HAP-1 (cell line): ENCODE results near the gene S100A2.

Experiments
- DNase-seq, 2 experiments: peaks; one replicate each; pipeline ENCODE4 v3.0.0-alpha.2; 2016 to 2020; ENCODE audit warnings: low spot score in 2 of 2
- H3K27me3 ChIP-seq: fragments of 250-450 bp; sonication (Bioruptor Pico); 2 replicates; pipeline ENCODE4 v1.5.1; 2020; ENCODE audit warnings: low read depth, mild to moderate bottlenecking, moderate library complexity
- H3K36me3 ChIP-seq: fragments of 250-450 bp; sonication (Bioruptor Pico); replicated peaks from 2 replicates; pipeline ENCODE4 v1.5.1; 2020; ENCODE audit warnings: mild to moderate bottlenecking
- H3K4me1 ChIP-seq: fragments of 250-450 bp; sonication (Bioruptor Pico); 2 replicates; pipeline ENCODE4 v1.5.1; 2020; ENCODE audit warnings: mild to moderate bottlenecking
- H3K4me3 ChIP-seq: fragments of 250-450 bp; sonication (Bioruptor Pico); 2 replicates; pipeline ENCODE4 v1.5.1; 2020; ENCODE audit warnings: mild to moderate bottlenecking, moderate library complexity
- H3K9me3 ChIP-seq: fragments of 250-450 bp; sonication (Bioruptor Pico); 2 replicates; pipeline ENCODE4 v1.5.1; 2020; ENCODE audit warnings: mild to moderate bottlenecking, moderate library complexity
- in situ Hi-C: fragments of 300-500 bp; cut with MboI; formaldehyde crosslinking; loops from 3 replicates; pipeline ENCODE4 v1.14.3; 2020; ENCODE audit warnings: low sequenced_read_pairs, inconsistent platforms, mixed read lengths

S100A2 gene

DNA sequence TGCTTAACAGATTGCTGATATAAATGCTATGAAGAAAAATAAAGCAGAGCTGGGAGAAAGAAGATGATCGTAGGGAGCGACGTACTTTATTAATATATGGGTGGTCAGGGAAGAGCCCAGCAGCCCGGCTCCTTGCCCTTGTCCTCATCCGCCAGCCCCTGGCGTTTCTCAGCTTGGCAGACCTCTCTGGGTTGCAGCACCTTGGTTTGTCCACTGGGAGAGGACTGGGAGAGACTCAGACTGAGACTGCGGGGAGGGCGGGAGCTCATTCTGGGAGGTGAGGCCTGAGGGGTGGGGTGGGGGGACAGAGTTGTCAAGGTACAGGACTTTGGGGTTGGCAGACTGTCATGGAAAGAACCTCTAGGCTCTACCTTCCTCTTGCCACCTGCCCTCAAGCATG is 13.3 kb downstream of the S100A2 start:
- in situ Hi-C loops = no loop called here
- no peak overlapping the region for H3K4me3 ChIP-seq
- DNase-seq = peak in 1 of 2 experiments; percentile 22
- no peaks in the 10 kb centered on the region for H3K27me3 ChIP-seq
- no peaks in the 10 kb centered on the region for H3K9me3 ChIP-seq
- H3K36me3 ChIP-seq = no peaks in the 10 kb centered on the region
- no peaks in the 10 kb centered on the region for H3K4me1 ChIP-seq

GRCh38 chr1:153550827-153551500 is 14.7 kb downstream of the S100A2 start:
- DNase-seq = no peak
- H3K36me3 ChIP-seq = no peaks in the 10 kb centered on the region
- H3K4me3 ChIP-seq = no peak overlapping the region
- in situ Hi-C loops = no loop called here
- no peaks in the 10 kb centered on the region for H3K9me3 ChIP-seq
- no peaks in the 10 kb centered on the region; the same call in 1 of the 2 replicates for H3K4me1 ChIP-seq
- H3K27me3 ChIP-seq = no peaks in the 10 kb centered on the region

GRCh38 chr1:153550398-153550758 is 15.3 kb downstream of the S100A2 start:
- Histone ChIP-seq H3K9me3 (no peaks in the 10 kb centered on the region), H3K4me1 (peaks cover 3% of the 10 kb centered on the region), H3K4me3 (no peak overlapping the region), H3K36me3 (no peaks in the 10 kb centered on the region), H3K27me3 (no peaks in the 10 kb centered on the region)
- DNase-seq = no peak
- in situ Hi-C loops = no loop called here

DNA sequence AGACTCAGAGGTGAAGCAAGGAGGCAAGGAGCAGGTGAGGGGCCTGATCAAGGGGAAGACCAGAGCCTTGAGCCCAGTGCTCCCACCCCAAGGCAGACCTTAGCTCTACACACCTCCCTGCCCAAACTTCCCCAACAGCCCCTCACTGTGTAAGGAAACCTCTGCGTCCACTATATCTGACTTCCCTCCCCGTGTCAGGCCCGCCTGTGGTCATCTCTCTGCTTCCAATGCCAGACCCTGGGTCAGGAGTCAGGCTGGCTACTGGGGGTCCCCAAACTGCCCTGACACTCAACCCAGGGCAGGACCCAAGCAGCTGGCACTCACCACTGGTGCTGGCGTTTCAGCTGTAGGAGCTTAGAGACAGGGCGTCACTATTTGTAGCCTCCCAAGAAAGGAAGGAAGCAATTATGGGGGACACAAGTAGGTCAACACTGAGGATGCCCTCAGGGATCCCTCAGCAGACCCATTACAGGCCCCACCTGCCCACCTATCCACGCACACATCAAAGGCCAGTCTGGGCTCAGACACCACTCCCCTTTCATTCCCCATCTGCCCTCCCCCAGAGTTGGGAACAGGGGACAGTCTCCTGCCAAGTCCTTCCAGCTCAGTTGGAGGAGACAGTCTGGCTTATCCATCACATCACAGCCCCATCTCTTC is 15.8 kb downstream of the S100A2 start:
- Histone ChIP-seq H3K4me1 (peaks cover 6% of the 10 kb centered on the region), H3K27me3 (no peaks in the 10 kb centered on the region), H3K9me3 (no peaks in the 10 kb centered on the region), H3K36me3 (no peaks in the 10 kb centered on the region), H3K4me3 (no peak overlapping the region)
- in situ Hi-C loops = no loop called here
- DNase-seq = no peak

DNA sequence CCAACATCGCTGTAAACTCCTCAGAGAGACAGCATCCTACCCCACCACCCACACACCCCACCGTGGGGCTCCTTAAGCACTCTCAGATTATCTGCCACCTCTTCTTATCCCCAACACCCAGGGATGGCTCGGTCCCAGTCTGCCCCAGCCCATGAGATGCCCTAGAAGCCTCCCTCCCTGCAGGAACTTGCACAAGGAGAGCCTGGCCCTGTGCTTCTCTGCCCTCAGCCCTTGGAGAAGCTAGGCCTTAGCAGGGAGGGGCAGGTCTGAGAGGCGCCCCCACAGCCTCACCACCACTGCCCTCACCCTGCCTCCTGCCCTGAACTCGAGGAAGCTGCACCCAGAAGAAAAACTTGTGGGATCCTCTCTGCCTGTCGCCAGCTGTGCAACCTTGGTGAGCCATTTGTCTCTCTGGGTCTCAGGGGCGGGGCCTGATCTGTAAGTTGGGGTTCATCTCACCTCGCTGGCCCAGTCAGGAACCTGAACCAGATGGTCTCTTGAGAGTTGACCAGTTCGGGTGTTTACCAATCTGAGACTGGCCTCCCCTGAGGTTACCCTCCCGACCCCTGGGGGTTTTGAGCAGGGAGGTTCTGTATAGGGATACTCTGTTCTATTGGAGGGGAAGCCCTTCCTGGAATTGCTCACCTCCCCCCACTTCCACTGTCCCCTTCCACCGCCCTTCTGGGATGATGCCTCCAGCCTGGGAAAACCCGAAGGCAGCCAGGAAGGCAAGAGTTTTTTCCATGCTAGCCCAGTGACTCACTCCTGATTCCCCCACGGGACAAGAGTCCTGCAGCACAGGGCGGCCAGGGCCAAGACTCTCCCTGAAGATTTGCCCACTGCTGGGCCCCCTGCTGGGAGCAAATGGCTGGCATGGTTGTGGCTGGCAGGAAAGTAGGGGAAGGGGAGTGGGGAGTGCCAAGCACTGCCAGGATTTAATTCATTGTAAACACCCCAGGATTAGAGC is 16.6 kb downstream of the S100A2 start, which contains the start of gene S100A3:
Gene S100A3, minus strand, starts transcription at position 537 of the 967 bp plus-strand sequence. CDS start 773 bp downstream, outside the sequence.
- H3K27me3 ChIP-seq = no peaks in the 10 kb centered on the region
- no peaks in the 10 kb centered on the region for H3K36me3 ChIP-seq
- H3K9me3 ChIP-seq = no peaks in the 10 kb centered on the region
- in situ Hi-C loops = no loop called here
- H3K4me3 ChIP-seq = no peak within 1 kb of the TSS
- H3K4me1 ChIP-seq = peaks cover 11% of the 10 kb centered on the region
- no peak for DNase-seq

DNA sequence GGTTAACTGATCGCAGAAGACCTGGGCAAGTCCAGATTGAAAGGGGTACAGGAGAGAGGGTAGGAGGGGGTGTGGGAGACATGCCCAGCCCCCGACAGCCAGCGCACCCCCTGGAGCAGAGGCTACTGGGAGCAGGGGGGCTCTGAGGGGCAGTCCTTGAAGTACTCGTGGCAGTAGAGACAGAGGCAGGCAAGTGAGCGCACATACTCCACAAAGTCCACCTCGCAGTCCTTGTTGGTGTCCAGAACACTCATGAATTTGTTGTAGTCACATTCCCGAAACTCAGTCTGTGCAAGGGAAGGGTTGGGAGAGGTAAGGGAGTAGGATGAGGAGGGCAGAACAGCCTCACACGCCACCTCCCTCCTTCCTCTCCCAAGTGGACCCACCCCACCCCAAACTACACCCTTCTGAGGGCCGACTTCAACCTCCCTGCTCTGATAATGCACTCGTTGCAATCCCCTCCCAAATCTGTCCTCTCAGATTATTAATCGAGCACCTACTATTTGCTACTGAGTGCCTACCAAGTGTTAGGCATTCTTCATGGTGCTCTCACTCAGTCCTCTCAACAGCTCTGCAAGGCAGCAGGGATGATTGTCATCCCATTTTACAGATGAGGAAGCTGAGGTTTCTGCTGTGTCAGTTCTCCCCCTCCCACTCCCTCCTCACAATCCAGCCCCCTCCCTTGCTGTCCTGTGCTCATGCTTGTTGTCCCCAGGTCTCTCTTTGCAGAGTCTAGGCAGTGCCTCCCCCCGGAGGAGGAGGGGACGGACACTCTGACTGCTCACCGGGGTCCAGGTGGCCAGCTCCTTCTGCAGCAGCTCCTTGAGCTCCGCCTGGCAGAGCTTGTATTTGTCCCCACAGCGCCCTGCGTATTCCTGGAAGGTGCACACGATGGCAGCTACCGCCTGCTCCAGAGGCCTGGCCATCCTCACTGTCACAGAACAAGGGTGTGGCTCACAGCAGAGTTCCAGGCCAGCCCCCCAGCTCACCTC is 17.8 kb downstream of the S100A2 start:
- in situ Hi-C loops = no loop called here
- Histone ChIP-seq H3K4me1 (peaks cover 11% of the 10 kb centered on the region), H3K9me3 (no peaks in the 10 kb centered on the region), H3K27me3 (no peaks in the 10 kb centered on the region), H3K36me3 (no peaks in the 10 kb centered on the region), H3K4me3 (no peak overlapping the region)
- DNase-seq = no peak

DNA sequence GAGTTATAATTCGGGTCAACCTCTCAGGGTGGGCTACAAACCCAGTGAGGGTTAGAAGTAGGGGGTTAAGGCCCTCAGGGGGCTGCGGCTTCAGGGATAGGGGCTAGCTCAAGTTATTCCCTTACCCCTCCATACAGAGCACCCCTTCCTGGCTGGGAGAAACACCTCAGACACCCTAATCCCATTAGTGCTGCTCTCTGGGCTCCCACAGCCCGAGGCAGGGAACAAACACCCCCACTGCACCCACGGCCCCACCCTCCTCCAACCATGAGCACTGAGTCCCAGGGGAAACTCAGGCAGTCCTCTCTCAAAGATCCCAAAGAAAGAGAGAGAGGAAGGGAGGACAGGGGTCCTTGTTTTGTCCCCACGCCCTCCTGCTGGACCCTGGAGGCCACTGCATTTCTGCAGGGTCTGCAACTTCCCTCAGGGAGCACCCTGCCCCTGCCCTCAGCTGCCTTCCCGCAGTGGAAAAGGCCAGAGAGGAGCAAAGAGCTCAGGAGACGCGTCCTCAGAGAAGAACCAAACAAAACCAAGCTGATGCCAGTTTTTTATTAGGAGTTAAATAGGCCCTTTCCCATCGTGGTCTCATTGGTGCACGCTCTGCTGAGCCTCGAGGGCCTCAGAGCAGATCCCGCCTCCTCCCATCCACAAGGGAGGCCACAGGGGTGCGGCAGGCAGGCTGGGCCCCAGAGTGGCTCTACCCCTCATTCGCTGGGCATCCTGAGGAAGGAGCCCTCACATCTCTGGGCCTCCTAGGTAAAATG is 18.7 kb downstream of the S100A2 start:
- H3K36me3 ChIP-seq = no peaks in the 10 kb centered on the region
- H3K4me1 ChIP-seq = peaks cover 11% of the 10 kb centered on the region
- no peak for DNase-seq
- no peaks in the 10 kb centered on the region for H3K27me3 ChIP-seq
- no peak overlapping the region for H3K4me3 ChIP-seq
- in situ Hi-C loops = no loop called here
- H3K9me3 ChIP-seq = no peaks in the 10 kb centered on the region

- in situ Hi-C loops = no loop called here
- H3K4me1 ChIP-seq = peaks cover 11% of the 10 kb centered on the region
Measured at GRCh38 chr1:153546371-153546770, 19.3 kb downstream of the S100A2 start.

GRCh38 chr1:153545067-153546055 is 20.3 kb downstream of the S100A2 start, which contains the start of gene S100A4:
Gene S100A4, minus strand, starts transcription at chr1:153545806. Its CDS starts 1,012 bp downstream, at chr1:153544794.
- Histone ChIP-seq H3K27me3 (no peaks in the 10 kb centered on the region), H3K4me1 (peaks cover 11% of the 10 kb centered on the region), H3K9me3 (no peaks in the 10 kb centered on the region), H3K36me3 (no peaks in the 10 kb centered on the region), H3K4me3 (no peak within 1 kb of the TSS)
- in situ Hi-C loops = no loop called here
- peak; percentile 96 to 97 for DNase-seq

More at GRCh38 chr1:153546371-153546770, 19.3 kb downstream of the S100A2 start:
- no peak for DNase-seq
- Histone ChIP-seq H3K4me3 (no peak overlapping the region), H3K9me3 (no peaks in the 10 kb centered on the region), H3K36me3 (no peaks in the 10 kb centered on the region), H3K27me3 (no peaks in the 10 kb centered on the region)

GRCh38 chr1:153544453-153545066 is 21.1 kb downstream of the S100A2 start:
- in situ Hi-C loops = no loop called here
- H3K4me1 ChIP-seq = peaks cover 11% of the 10 kb centered on the region
- H3K4me3 ChIP-seq = no peak overlapping the region

DNA sequence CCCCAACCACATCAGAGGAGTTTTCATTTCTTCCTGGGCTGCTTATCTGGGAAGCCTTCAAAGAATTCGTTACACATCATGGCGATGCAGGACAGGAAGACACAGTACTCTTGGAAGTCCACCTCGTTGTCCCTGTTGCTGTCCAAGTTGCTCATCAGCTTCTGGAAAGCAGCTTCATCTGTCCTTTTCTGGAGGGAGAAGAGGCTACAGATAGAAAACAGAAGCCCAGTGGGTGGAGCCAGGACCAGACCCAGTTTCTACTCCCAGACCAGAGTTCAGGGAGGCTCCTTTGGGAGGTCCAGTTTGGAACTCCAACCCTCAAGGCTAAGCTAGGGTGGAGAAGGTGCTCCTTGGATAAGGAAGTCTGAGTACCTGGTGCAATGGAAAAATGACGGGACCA is 21.9 kb downstream of the S100A2 start:
- Histone ChIP-seq H3K4me3 (no peak overlapping the region), H3K36me3 (no peaks in the 10 kb centered on the region), H3K9me3 (no peaks in the 10 kb centered on the region), H3K27me3 (no peaks in the 10 kb centered on the region), H3K4me1 (peaks cover 11% of the 10 kb centered on the region)
- DNase-seq = no peak
- in situ Hi-C loops = no loop called here

More at GRCh38 chr1:153544453-153545066, 21.1 kb downstream of the S100A2 start:
- DNase-seq = no peak
- H3K9me3 ChIP-seq = no peaks in the 10 kb centered on the region
- no peaks in the 10 kb centered on the region for H3K27me3 ChIP-seq
- no peaks in the 10 kb centered on the region for H3K36me3 ChIP-seq
